ENCODE data around the gene LRRC34. TPM values are rescaled to one million over a fixed set of nuclear protein-coding genes. Genes with fewer than 3 reads are reported as not detected.
A peak's percentile ranks its signal among the peaks of the same experiment; 100 is the strongest.

Gene LRRC34
- polyA plus RNA-seq, 12 donors = 2.3 to 10.3 (median 5.9) TPM; not detected in 2

DNA sequence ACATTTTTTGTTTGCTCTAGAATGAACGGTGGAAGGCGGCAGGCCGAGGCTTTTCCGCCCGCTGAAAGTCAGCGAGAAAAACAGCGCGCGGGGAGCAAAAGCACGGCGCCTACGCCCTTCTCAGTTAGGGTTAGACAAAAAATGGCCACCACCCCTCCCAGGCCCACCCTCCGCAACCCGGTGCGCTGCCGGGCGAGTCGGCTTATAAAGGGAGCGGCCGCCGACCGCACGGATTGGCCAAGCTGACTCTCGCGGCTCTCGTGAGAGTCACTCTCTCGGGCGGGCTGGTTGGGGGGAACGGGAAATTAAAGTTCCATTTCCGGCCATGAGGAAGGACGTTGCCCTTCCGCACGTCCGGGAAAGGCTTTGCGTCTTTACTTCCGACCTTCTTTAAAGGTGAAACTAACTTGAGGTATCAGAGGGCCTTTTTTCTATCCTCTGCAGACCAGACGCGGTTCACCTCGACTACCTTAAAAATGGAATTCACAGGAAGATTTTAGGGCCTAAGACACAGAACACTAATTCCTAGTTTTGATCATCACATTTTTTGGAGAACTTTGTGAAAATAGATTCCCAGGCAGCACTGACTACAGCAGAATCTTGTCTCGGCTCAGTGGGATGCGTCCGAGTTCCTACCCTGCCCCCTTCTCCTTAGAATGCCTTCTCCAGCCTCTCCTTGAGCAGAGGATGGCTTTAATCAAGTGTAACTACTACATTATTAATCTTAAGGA, 47.7 kb downstream of the LRRC34 start, which contains the start of gene TERC:
TSS of gene TERC (minus strand) at position 179 of the 731 bp plus-strand sequence.
- DNase-seq = peak; percentile 95

DNA sequence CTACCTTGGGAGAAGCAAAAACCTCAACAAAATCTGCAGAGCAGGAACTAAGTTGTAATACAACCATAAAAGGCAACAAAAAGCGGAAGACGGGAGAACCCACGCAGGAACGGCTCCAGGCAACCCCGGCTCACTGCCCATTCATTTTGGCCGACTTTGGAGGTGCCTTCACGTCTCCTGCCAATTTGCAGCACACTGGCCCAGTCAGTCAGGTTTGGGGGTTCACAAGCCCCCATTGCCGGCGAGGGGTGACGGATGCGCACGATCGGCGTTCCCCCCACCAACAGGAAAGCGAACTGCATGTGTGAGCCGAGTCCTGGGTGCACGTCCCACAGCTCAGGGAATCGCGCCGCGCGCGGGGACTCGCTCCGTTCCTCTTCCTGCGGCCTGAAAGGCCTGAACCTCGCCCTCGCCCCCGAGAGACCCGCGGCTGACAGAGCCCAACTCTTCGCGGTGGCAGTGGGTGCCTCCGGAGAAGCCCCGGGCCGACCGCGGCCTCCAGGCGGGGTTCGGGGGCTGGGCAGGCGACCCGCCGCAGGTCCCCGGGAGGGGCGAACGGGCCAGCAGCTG, 48.3 kb downstream of the LRRC34 start:
- DNase-seq = peak; percentile 70

DNA sequence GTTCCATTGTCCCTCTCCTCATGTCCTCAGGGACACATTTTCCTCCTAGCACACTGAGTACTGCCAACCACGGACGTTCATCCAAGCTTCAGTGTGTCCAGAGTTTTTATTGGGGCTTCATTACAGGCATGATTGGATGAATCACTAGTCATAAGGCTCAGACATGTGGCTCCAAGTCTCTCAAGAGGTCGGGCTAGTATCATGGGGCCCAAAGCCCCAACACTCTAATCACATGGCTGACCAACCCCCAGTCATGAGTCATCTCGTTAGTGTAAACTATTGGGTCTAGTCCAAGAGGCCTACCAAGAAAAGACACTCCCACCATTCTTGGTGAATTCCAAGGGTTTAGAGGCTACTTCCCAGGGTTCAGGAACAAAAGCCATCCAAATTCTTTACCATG, 52.2 kb downstream of the LRRC34 start:
- DNase-seq = no peak

DNA sequence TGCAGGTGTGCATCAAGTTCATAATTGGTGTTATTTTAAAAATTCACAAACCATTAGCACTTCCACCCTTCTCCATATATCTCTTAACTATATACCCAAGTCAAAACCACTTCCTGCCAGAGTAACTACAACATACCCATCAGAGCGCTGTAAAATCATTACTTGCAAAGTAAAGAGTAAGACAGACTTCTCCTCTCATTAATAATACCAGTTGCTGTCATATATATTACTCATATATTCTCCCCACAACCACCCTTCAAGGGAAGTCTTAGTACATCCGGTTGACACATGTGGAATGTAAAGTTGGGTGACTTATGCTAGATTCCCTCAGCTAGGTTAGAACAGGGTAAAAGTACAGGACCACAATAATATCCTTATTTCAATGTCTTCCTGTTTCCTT, 53.4 kb downstream of the LRRC34 start:
- DNase-seq = no peak

DNA sequence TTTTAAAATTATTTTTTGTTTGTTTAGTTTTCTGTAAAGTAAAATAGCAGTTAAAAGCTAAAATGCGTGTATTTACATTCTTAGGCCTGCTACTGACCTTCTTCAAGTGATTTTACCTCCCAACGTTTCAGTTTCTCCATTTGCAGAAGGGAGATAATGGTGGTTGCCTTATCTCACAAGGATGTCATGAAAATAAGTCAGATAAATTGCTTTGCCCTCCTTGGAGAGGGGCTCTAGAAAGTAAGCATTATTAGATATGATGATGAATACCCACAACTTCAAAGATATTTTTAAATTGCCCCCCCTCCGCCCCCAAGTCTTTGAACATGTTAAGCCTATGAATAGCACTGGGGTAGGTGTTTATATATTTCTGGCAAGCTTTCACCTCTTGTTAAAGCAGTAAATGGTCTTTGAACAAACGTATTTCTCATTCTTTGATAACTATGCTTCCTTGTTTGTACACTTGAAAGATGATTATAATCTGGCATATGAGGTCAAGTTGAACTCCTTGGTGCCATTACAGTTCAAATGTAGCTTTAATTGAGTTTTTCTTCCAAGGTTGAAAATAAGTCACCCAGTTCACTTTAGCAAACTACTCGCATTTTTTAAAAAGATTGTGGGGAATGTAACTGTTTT, 54.2 kb downstream of the LRRC34 start:
- DNase-seq = no peak

DNA sequence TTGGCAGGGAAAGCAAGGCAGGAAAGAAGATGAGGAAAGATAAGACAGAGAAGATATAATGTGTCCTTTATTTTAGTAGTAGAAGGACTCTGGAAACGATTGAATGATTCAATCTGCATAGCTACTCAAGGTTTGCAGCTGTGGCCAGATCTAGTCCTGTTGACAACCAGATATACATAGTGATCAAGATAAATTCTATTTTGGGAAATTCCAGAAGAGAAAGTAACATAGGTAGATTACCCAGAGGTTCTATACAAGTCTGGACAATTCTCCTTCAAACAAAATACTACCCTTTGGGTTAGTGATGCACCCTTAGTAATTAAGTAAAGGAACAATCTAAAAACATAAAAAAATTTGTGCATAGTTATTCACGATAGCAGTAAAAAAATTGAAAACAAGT, 57.2 kb downstream of the LRRC34 start:
- no peak for DNase-seq

DNA sequence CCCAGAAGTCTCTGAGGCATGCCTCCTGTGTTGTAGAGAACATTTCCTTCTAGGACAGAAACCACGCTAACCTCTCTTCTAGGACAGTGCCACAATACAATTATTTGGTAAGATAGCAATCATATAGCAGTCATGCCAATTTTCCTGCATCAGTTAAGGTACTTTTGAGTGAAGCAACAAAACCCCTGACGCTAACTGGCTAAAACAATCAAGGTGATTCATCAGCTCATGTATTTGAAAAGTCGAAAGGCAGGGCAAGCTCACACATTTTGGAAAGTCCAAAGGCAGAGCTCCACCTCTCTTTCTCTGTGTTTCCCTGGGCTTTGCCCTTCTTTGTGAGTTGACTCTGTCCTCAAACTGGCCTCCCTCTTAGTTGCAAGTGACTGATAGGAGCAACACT, 58.0 kb downstream of the LRRC34 start:
- DNase-seq = no peak

DNA sequence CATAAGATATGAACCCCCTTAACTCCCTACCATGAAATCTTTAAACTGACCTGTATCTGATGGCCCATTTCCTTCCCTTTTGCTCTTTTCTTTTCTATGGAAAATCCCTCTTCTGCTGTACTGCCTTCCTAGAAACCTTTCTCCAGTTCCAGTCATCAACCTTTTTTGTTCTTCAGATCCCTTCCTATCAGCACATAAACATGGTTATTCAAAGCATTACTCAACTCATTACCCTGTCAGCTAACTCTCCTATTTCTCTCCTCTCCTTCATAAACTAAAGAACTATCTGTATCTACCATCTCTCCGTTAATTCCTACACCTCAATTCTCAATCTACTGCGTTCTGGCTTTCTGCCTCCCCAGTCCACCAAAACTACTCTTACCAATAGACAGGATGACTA, 60.8 kb downstream of the LRRC34 start:
- no peak for DNase-seq

DNA sequence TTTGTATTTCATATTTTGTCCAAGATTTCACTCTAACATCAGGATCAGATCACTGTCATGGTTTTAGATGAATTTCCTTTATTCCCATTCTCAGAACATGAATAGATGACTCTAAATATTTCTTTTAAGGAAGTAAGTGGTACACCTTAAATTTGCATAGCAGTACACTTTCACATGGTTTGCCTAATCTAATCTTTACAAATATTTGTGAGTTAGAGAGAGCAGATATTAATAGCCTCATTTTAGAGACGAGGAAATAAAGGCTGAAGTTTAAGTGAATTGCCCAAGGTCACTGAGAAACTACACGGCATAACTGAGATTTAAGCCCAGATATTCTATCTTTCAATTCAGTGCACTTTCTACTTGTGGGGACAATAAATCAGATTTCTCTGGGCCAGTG, 62.0 kb downstream of the LRRC34 start:
- no peak for DNase-seq

DNA sequence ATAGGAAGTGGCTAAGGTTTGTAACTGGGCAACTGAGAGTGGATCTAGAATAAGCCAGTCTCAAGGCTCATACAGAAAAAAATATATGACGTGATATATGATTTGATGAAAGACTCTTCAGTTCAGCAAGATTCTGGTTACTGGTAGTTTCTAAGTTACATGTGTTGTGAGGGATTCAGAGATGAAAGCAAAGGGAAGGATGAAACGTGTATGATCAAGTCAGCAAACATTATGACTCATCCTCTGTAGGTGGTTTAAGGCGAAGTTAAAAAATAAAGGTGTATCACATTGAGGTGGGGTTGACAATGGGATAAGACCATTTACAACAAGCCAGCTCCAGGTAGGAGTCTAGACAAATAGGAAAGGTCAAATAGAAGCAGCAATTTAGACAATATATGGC, 64.0 kb downstream of the LRRC34 start:
- DNase-seq = no peak

DNA sequence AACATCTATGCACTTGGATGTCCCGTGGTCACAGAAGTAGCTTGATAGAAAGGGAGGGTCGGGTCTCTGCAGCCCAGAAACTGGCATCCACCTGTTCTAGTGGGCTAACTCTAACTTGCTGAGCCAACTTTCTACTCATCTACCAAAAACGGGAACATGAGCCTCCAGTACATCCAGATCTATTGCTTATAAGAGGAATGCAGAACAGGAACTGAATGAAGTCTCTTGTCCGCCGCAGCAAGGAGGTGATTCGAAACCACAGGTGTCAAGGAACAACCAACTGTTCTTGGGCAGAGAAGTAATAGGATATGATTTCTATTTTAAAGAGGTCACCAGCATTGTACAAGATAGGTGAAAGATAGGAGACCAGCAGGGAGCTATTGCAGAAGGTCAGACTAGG, 65.8 kb downstream of the LRRC34 start:
- DNase-seq = no peak

DNA sequence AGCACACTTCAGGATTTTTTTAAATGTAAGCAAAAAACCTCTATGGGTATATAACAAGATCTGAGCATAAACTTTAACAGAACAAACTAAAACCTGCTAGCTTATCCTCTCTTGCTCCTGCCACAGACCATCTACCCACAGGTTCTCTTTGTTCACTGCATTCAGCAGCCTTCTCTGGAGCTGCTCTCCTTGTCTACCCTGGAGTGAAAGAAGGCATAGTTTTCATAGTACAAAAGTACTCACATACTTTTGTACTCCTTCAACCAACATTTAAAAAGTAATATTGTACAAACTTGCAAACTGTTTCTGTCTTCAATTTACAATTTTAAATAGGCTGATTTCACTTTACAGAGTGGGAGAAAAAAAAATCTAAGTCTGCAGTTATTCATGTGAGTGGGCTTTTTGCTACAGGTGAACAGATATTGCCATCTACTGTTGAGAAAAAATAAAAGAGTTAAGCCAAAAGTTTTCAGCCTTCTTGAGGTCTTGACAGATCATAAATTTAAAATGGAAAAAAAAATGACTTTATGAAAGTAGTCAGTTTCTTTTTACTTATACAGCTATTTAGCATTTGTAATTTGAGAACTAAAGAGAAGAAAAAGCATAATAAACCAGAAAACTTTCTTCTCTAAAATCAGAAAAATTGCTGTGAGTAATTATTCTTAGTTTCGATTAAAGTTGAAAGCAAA, 68.2 kb downstream of the LRRC34 start:
- no peak for DNase-seq

Other genes starting within 250 kb of the LRRC34 start
- gene MECOM, start 149.2 kb downstream of the LRRC34 start, polyA plus RNA-seq (ENCODE audit: insufficient read length in 12 of 12) = 10 to 100 TPM in 11 of 12 donors, not detected in 1; 10.4 to 18.5 (median 12.9) TPM
- gene TERC, start 47.8 kb downstream of the LRRC34 start, polyA plus RNA-seq (ENCODE audit: insufficient read length in 12 of 12) = under 1 TPM in 2 of 12 donors, not detected in 10; 0.22 to 0.36 TPM
- 1 to 10 TPM in 10 of 12 donors, not detected in 2; 2.5 to 4.2 (median 3.1) TPM for gene ACTRT3, start 43.3 kb downstream of the LRRC34 start, polyA plus RNA-seq (ENCODE audit: insufficient read length in 12 of 12)
- gene MYNN, start 39.5 kb downstream of the LRRC34 start, polyA plus RNA-seq (ENCODE audit: insufficient read length in 12 of 12) = 10 to 100 TPM in 11 of 12 donors, not detected in 1; 19.2 to 28.4 (median 23.2) TPM
- under 1 TPM in 6 of 12 donors, not detected in 6; 0.08 to 0.23 (median 0.11) TPM for gene LRRIQ4, start within 50 bp of the LRRC34 start, polyA plus RNA-seq (ENCODE audit: insufficient read length in 12 of 12)
- gene LRRC31, start 57.0 kb upstream of the LRRC34 start, polyA plus RNA-seq (ENCODE audit: insufficient read length in 12 of 12) = 1 to 10 TPM in 1 of 12 donors, not detected in 11; 8.3 TPM
- gene SAMD7, start 98.7 kb upstream of the LRRC34 start, polyA plus RNA-seq (ENCODE audit: insufficient read length in 12 of 12) = not detected
- 100 to 1,000 TPM in 3 of 12 donors, 10 to 100 TPM in 8, not detected in 1; 66.6 to 132 (median 89.8) TPM for gene SEC62, start 153.9 kb upstream of the LRRC34 start, polyA plus RNA-seq (ENCODE audit: insufficient read length in 12 of 12)
- gene GPR160, start 225.1 kb upstream of the LRRC34 start, polyA plus RNA-seq (ENCODE audit: insufficient read length in 12 of 12) = 10 to 100 TPM in 1 of 12 donors, 1 to 10 TPM in 10, not detected in 1; 2.1 to 47.5 (median 3.2) TPM